Measurements from ENCODE around the gene ANKIB1. TPM values are rescaled to one million over a fixed set of nuclear protein-coding genes. Genes with fewer than 3 reads are reported as not detected.

The ANKIB1 gene
- total and polyA plus RNA-seq, 2 donors from 2014 or later = 10.7 to 59.0 TPM

- Histone ChIP-seq H3K9ac (ENCODE audit: low read length in 3 of 3) (no peak overlapping the region), H3K4me3 (ENCODE audit: low read length in 3 of 3) (no peak overlapping the region), H3K27me3 (ENCODE audit: control insufficient read depth, insufficient read depth, low read length) (no peaks in the 10 kb centered on the region), H3K27ac (ENCODE audit: low read depth in 2 of 2, low read length in 2 of 2) (no peak overlapping the region), H3K36me3 (ENCODE audit: control insufficient read depth in 2 of 3, insufficient read depth in 3 of 3, low read length in 3 of 3) (peaks cover 0 to 21% (median 2%) of the 10 kb centered on the region in 3 donors), H3K4me1 (ENCODE audit: control insufficient read depth in 2 of 3, insufficient read depth in 2 of 3, low read depth in 1 of 3, low read length in 3 of 3) (no peaks in the 10 kb centered on the region), H3K9me3 (ENCODE audit: control insufficient read depth in 2 of 3, insufficient read depth in 1 of 3, low read length in 3 of 3) (no peaks in the 10 kb centered on the region)
- no peak for TF ChIP-seq CTCF (IDR thresholded peaks at IDR 0.05; ENCODE audit: borderline replicate concordance, extremely low read depth, insufficient read depth)
- DNase-seq (no peak), FAIRE-seq (no peak)
- intact Hi-C loops (cut with DNase I) = no loop called here
Measured at GRCh38 chr7:92368741-92369140, 123.0 kb downstream of the ANKIB1 start.

- TF ChIP-seq CTCF (IDR thresholded peaks at IDR 0.05; ENCODE audit: borderline replicate concordance, extremely low read depth, insufficient read depth) = no peak
- no peak overlapping the region for H3K9ac ChIP-seq (ENCODE audit: low read length in 3 of 3)
- H3K9me3 ChIP-seq (ENCODE audit: control insufficient read depth in 2 of 3, insufficient read depth in 1 of 3, low read length in 3 of 3) = no peaks in the 10 kb centered on the region
- H3K4me1 ChIP-seq (ENCODE audit: control insufficient read depth in 2 of 3, insufficient read depth in 2 of 3, low read depth in 1 of 3, low read length in 3 of 3) = no peaks in the 10 kb centered on the region
- no peak overlapping the region for H3K4me3 ChIP-seq (ENCODE audit: low read length in 3 of 3)
- no peaks in the 10 kb centered on the region for H3K27me3 ChIP-seq (ENCODE audit: control insufficient read depth, insufficient read depth, low read length)
- peaks cover 0 to 8% (median 2%) of the 10 kb centered on the region in 3 donors for H3K36me3 ChIP-seq (ENCODE audit: control insufficient read depth in 2 of 3, insufficient read depth in 3 of 3, low read length in 3 of 3)
- intact Hi-C loops (cut with DNase I) = no loop called here
- FAIRE-seq (no peak), DNase-seq (no peak)
- no peak overlapping the region for H3K27ac ChIP-seq (ENCODE audit: low read depth in 2 of 2, low read length in 2 of 2)
Measured at GRCh38 chr7:92375013-92375412, 129.2 kb downstream of the ANKIB1 start.

GRCh38 chr7:92391071-92391470 lies 145.3 kb downstream of the ANKIB1 start:
- H3K4me3 ChIP-seq (ENCODE audit: low read length in 3 of 3) = no peak overlapping the region
- no peak overlapping the region for H3K27ac ChIP-seq (ENCODE audit: low read depth in 2 of 2, low read length in 2 of 2)
- FAIRE-seq (no peak), DNase-seq (no peak)
- no peaks in the 10 kb centered on the region for H3K9me3 ChIP-seq (ENCODE audit: control insufficient read depth in 2 of 3, insufficient read depth in 1 of 3, low read length in 3 of 3)
- H3K9ac ChIP-seq (ENCODE audit: low read length in 3 of 3) = no peak overlapping the region
- intact Hi-C loops (cut with DNase I) = no loop called here
- TF ChIP-seq CTCF (IDR thresholded peaks at IDR 0.05; ENCODE audit: borderline replicate concordance, extremely low read depth, insufficient read depth) = no peak
- H3K27me3 ChIP-seq (ENCODE audit: control insufficient read depth, insufficient read depth, low read length) = no peaks in the 10 kb centered on the region
- peaks cover 0 to 6% (median 5%) of the 10 kb centered on the region in 3 donors for H3K36me3 ChIP-seq (ENCODE audit: control insufficient read depth in 2 of 3, insufficient read depth in 3 of 3, low read length in 3 of 3)
- H3K4me1 ChIP-seq (ENCODE audit: control insufficient read depth in 2 of 3, insufficient read depth in 2 of 3, low read depth in 1 of 3, low read length in 3 of 3) = no peaks in the 10 kb centered on the region

GRCh38 chr7:92397542-92397941 lies 151.8 kb downstream of the ANKIB1 start:
- Histone ChIP-seq H3K4me1 (ENCODE audit: control insufficient read depth in 2 of 3, insufficient read depth in 2 of 3, low read depth in 1 of 3, low read length in 3 of 3) (no peaks in the 10 kb centered on the region), H3K27ac (ENCODE audit: low read depth in 2 of 2, low read length in 2 of 2) (no peak overlapping the region), H3K27me3 (ENCODE audit: control insufficient read depth, insufficient read depth, low read length) (no peaks in the 10 kb centered on the region), H3K9me3 (ENCODE audit: control insufficient read depth in 2 of 3, insufficient read depth in 1 of 3, low read length in 3 of 3) (no peaks in the 10 kb centered on the region), H3K9ac (ENCODE audit: low read length in 3 of 3) (no peak overlapping the region), H3K4me3 (ENCODE audit: low read length in 3 of 3) (no peak overlapping the region), H3K36me3 (ENCODE audit: control insufficient read depth in 2 of 3, insufficient read depth in 3 of 3, low read length in 3 of 3) (peaks cover 4 to 23% (median 20%) of the 10 kb centered on the region in 3 donors)
- DNase-seq (no peak), FAIRE-seq (no peak)
- intact Hi-C loops (cut with DNase I) = no loop called here
- no peak for TF ChIP-seq CTCF (IDR thresholded peaks at IDR 0.05; ENCODE audit: borderline replicate concordance, extremely low read depth, insufficient read depth)

Data from kidney (tissue), 14 donors.